NCI-H2196 (cell line): ENCODE results near the gene TM9SF4.

ENCODE experiments used
- DNase-seq: peaks from one replicate; lab custom pipeline; 2025; ENCODE audit not compliant: unreplicated experiment; lab: John Stamatoyannopoulos, UW

TM9SF4 gene

GRCh38 chr20:32205843-32206759 lies 96.6 kb downstream of the TM9SF4 start:
- no peak for DNase-seq

- no peak for DNase-seq
These were observed 97.5 kb downstream of the TM9SF4 start for GRCh38 chr20:32206760-32207625.

- DNase-seq: peak; percentile 93
These were observed 98.3 kb downstream of the TM9SF4 start, which contains the start of the genes PLAGL2 and POFUT1 for GRCh38 chr20:32207626-32208498. Gene PLAGL2, minus strand, starts transcription at chr20:32207743. Its CDS starts 5,565 bp downstream, at chr20:32202178. Gene POFUT1, plus strand, starts transcription at chr20:32207880. Its CDS starts 62 bp downstream, at chr20:32207942.

GRCh38 chr20:32208499-32209154 lies 99.1 kb downstream of the TM9SF4 start:
- DNase-seq: no peak

GRCh38 chr20:32209850-32210605 lies 100.5 kb downstream of the TM9SF4 start:
- no peak for DNase-seq

GRCh38 chr20:32213870-32214269 lies 104.4 kb downstream of the TM9SF4 start:
- DNase-seq: no peak

GRCh38 chr20:32215147-32215546 lies 105.6 kb downstream of the TM9SF4 start:
- DNase-seq: no peak

- no peak for DNase-seq
These were observed 106.2 kb downstream of the TM9SF4 start for GRCh38 chr20:32215729-32216128.

- DNase-seq: no peak
These were observed 106.9 kb downstream of the TM9SF4 start for GRCh38 chr20:32216179-32217142.
